Colonic mucosa (tissue), 4 donors: Measurements from ENCODE around the gene KDM5B. TPM values are rescaled to one million over a fixed set of nuclear protein-coding genes. Genes with fewer than 3 reads are reported as not detected.
A peak's percentile ranks its signal among the peaks of the same experiment; 100 is the strongest.

Source experiments
- DNase-seq: peaks from one replicate; pipeline ENCODE4 v3.0.0-alpha.2; 2020
- H3K27ac ChIP-seq: fragments of 200-600 bp; one replicate; pipeline ENCODE4 v1.8.0; 2021
- H3K27me3 ChIP-seq: fragments of 200-600 bp; one replicate; pipeline ENCODE4 v1.8.0; 2021
- H3K36me3 ChIP-seq: fragments of 200-600 bp; one replicate; pipeline ENCODE4 v1.8.0; 2021
- H3K4me1 ChIP-seq: fragments of 200-600 bp; one replicate; pipeline ENCODE4 v1.8.0; 2021; ENCODE audit warnings: mild to moderate bottlenecking
- H3K4me3 ChIP-seq: fragments of 200-600 bp; one replicate; pipeline ENCODE4 v1.8.0; 2021
- H3K9ac ChIP-seq, 2 donors: one replicate each; pipeline ENCODE4 v1.7.0; 2013; ENCODE audit warnings: control low read depth in 2 of 2, low read depth in 2 of 2, low read length in 2 of 2
- H3K9me3 ChIP-seq: fragments of 200-600 bp; one replicate; pipeline ENCODE4 v1.8.0; 2021
- CTCF ChIP-seq: fragments of 200-600 bp; IDR thresholded peaks from one replicate; pipeline ENCODE4 v1.8.0; 2022; ENCODE audit warnings: antibody characterized with exemption, mild to moderate bottlenecking
- intact Hi-C: fragments of 100-400 bp; cut with DNase I; formaldehyde crosslinking; loops from one replicate; pipeline ENCODE4 v1.14.1; 2022
- total RNA-seq, 2 donors: library from RNA; stranded (reverse); fragmentation: NEBNext Ultra II Directional in 1 of 2; extraction: Animal tissue kit (Norgen Biotek cat#: 25700) in 1 of 2; gene quantifications; one replicate each; pipeline ENCODE4 v1.2.1, GENCODE V29; 2021
- donor health status: healthy.
- donor health status: DM: no; HTN: no; CAD: no.
- donor health status: DM: no; HTN: no; CAD: no.

Gene KDM5B
- total RNA-seq, 2 donors from 2014 or later, result 70.1 to 93.4 TPM

- H3K9ac ChIP-seq, result no peak overlapping the region
- no peaks in the 10 kb centered on the region for H3K36me3 ChIP-seq
- H3K27ac ChIP-seq, result no peak overlapping the region
- TF ChIP-seq CTCF, result peak; percentile 24
- H3K4me1 ChIP-seq, result no peaks in the 10 kb centered on the region
- H3K27me3 ChIP-seq, result no peaks in the 10 kb centered on the region
- intact Hi-C loops, result no loop called here
- peak; percentile 65 for DNase-seq
- no peak overlapping the region for H3K4me3 ChIP-seq
- H3K9me3 ChIP-seq, result no peaks in the 10 kb centered on the region
Measured at GRCh38 chr1:202692959-202693555, 115.2 kb downstream of the KDM5B start.

GRCh38 chr1:202691816-202692215 lies 116.4 kb downstream of the KDM5B start:
- no peak for TF ChIP-seq CTCF
- no peaks in the 10 kb centered on the region for H3K27me3 ChIP-seq

GRCh38 chr1:202689493-202690342 lies 118.5 kb downstream of the KDM5B start:
- no peak overlapping the region for H3K9ac ChIP-seq
- no peak overlapping the region for H3K4me3 ChIP-seq
- H3K4me1 ChIP-seq, result no peaks in the 10 kb centered on the region
- TF ChIP-seq CTCF, result no peak
- intact Hi-C loops, result no loop called here
- no peaks in the 10 kb centered on the region for H3K9me3 ChIP-seq
- DNase-seq, result no peak
- H3K36me3 ChIP-seq, result no peaks in the 10 kb centered on the region
- no peak overlapping the region for H3K27ac ChIP-seq
- no peaks in the 10 kb centered on the region for H3K27me3 ChIP-seq

More at GRCh38 chr1:202691816-202692215, 116.4 kb downstream of the KDM5B start:
- Histone ChIP-seq H3K9ac (no peak overlapping the region), H3K27ac (no peak overlapping the region), H3K9me3 (no peaks in the 10 kb centered on the region), H3K4me1 (no peaks in the 10 kb centered on the region), H3K4me3 (no peak overlapping the region), H3K36me3 (no peaks in the 10 kb centered on the region)
- intact Hi-C loops, result no loop called here
- no peak for DNase-seq

GRCh38 chr1:202689082-202689481 lies 119.1 kb downstream of the KDM5B start:
- H3K4me3 ChIP-seq, result no peak overlapping the region
- no peak overlapping the region for H3K27ac ChIP-seq
- DNase-seq, result no peak
- intact Hi-C loops, result no loop called here
- no peaks in the 10 kb centered on the region for H3K4me1 ChIP-seq
- no peaks in the 10 kb centered on the region for H3K36me3 ChIP-seq
- no peaks in the 10 kb centered on the region for H3K9me3 ChIP-seq
- no peaks in the 10 kb centered on the region for H3K27me3 ChIP-seq
- no peak for TF ChIP-seq CTCF
- H3K9ac ChIP-seq, result no peak overlapping the region

- Histone ChIP-seq H3K36me3 (no peaks in the 10 kb centered on the region), H3K27ac (no peak overlapping the region), H3K9me3 (no peaks in the 10 kb centered on the region), H3K4me1 (no peaks in the 10 kb centered on the region), H3K27me3 (no peaks in the 10 kb centered on the region), H3K4me3 (no peak overlapping the region), H3K9ac (no peak overlapping the region)
- no peak for DNase-seq
- intact Hi-C loops, result no loop called here
- no peak for TF ChIP-seq CTCF
Measured at GRCh38 chr1:202688401-202688800, 119.8 kb downstream of the KDM5B start.
